Upper lobe of left lung (tissue), 4 donors: Measurements from ENCODE around the gene PPAT.

Experiments used
- CTCF ChIP-seq, 6 experiments: fragments of 450-650 bp in 4 of 6; fragments of 200-600 bp in 2 of 6; sonication (generic) in 2 of 6; IDR thresholded peaks; one replicate each; pipeline ENCODE4 v1.5.1; 2016 to 2019; ENCODE audit warnings: antibody characterized with exemption in 6 of 6
- EP300 ChIP-seq, 4 donors: sonication (generic); formaldehyde crosslinking; IDR thresholded peaks; one replicate each; pipeline ENCODE4 v1.5.1; 2017; ENCODE audit warnings: antibody characterized with exemption in 4 of 4, control low read depth in 2 of 4
- POLR2A ChIP-seq, 4 donors: fragments of 450-650 bp; IDR thresholded peaks; one replicate each; pipeline ENCODE4 v1.5.1; 2016 to 2017; ENCODE audit warnings: antibody characterized with exemption in 4 of 4, mild to moderate bottlenecking in 2 of 4
- POLR2AphosphoS5 ChIP-seq, 2 donors: sonication (generic); formaldehyde crosslinking; IDR thresholded peaks; one replicate each; pipeline ENCODE4 v1.5.1; 2017; ENCODE audit warnings: antibody characterized with exemption in 2 of 2

GRCh38 chr4:56444719-56445118, 9.3 kb upstream of the PPAT start:
- TF ChIP-seq CTCF (IDR thresholded peaks at IDR 0.05) (no peak), POLR2A (IDR thresholded peaks at IDR 0.05) (no peak), POLR2AphosphoS5 (IDR thresholded peaks at IDR 0.05) (no peak), EP300 (IDR thresholded peaks at IDR 0.05) (no peak)
